HCT116 (cell line): ENCODE measurements around the gene LSM2. TPM values are rescaled to one million over a fixed set of nuclear protein-coding genes. Genes with fewer than 3 reads are reported as not detected.

ENCODE experiments used
- ATAC-seq: fragments of 200-7000 bp; cut with Tn5 transposase; 2 replicates; pipeline ENCODE4 v1.9.1; 2020; ENCODE audit warnings: mild to moderate bottlenecking, moderate library complexity
- BruUV-seq: library from RNA; stranded (reverse); fragments of 400-500 nt; replicated peaks from 2 replicates; lab custom pipeline; 2021; lab: Mats Ljungman, UMichigan
- CTCF ChIA-PET: fragments of 300-600 bp; sonication (Branson Sonifier 250); formaldehyde crosslinking; loops from one replicate; lab custom pipeline; 2021; ENCODE audit warnings: antibody characterized with exemption; lab: Charles Lee
- POLR2A ChIA-PET: fragments of 300-600, 350-600 bp; sonication (Branson Sonifier 250); formaldehyde crosslinking; loops from one replicate; lab custom pipeline; 2021; ENCODE audit warnings: antibody characterized with exemption; lab: Charles Lee
- RAD21 ChIA-PET, 2 experiments: fragments of 300-600 bp; sonication (Branson Sonifier 250); formaldehyde crosslinking; loops; one replicate each; lab custom pipeline; 2023; ENCODE audit warnings: low total read pairs in 2 of 2; ENCODE audit not compliant: uncharacterized antibody in 2 of 2, unreplicated experiment in 2 of 2, low non-redundant PET in 1 of 2; lab: Charles Lee
- DNase-seq: peaks from one replicate; pipeline ENCODE4 v3.0.0-alpha.2; 2010; ENCODE audit warnings: low read depth, low spot score
- H2AFZ ChIP-seq: fragments of 200-600 bp; shearing (Covaris generic), sonication (generic); 2 replicates; pipeline ENCODE4 v1.6.1; 2017; ENCODE audit warnings: low read depth, mixed run types, mixed read lengths, antibody characterized with exemption, low read length; ENCODE audit not compliant: poor library complexity, severe bottlenecking
- H3K27ac ChIP-seq: 2 replicates; pipeline ENCODE4 v1.5.1; 2012; ENCODE audit warnings: low read depth, low read length
- H3K27me3 ChIP-seq: fragments of 200-600 bp; sonication (generic); 2 replicates; pipeline ENCODE4 v1.6.1; 2016; ENCODE audit warnings: mixed run types, low read length, mixed read lengths; ENCODE audit not compliant: insufficient read depth
- H3K36me3 ChIP-seq, 2 experiments: fragments of 200-500 bp in 1 of 2; fragments of 200-600 bp in 1 of 2; sonication (Bioruptor generic) in 1 of 2; sonication (generic) in 1 of 2; 2 replicates each; pipeline versions ENCODE4 v1.5.1 to v1.6.1; 2014 to 2016; ENCODE audit warnings: low read length in 2 of 2, inconsistent platforms in 1 of 2, mixed read lengths in 1 of 2, mixed run types in 1 of 2; ENCODE audit not compliant: insufficient read depth in 2 of 2, control insufficient read depth in 1 of 2
- H3K4me1 ChIP-seq, 2 experiments: fragments of 200-600 bp in 1 of 2; sonication (generic) in 1 of 2; 2 replicates each; pipeline versions ENCODE4 v1.5.1 to v1.6.1; 2012 to 2017; ENCODE audit warnings: low read length in 2 of 2, inconsistent platforms in 1 of 2, mild to moderate bottlenecking in 1 of 2, mixed read lengths in 1 of 2, mixed run types in 1 of 2, moderate library complexity in 1 of 2; ENCODE audit not compliant: insufficient read depth in 2 of 2, control insufficient read depth in 1 of 2
- H3K4me2 ChIP-seq: fragments of 200-600 bp; sonication (generic); 2 replicates; pipeline ENCODE4 v1.6.1; 2017; ENCODE audit warnings: mixed run types, low read length, mixed read lengths
- H3K4me3 ChIP-seq, 2 experiments: fragments of 200-600 bp in 1 of 2; sonication (generic) in 1 of 2; replicated peaks in 1 of 2; 2 replicates each; pipeline ENCODE4 v1.5.1; 2011 to 2016; ENCODE audit warnings: low read length in 2 of 2, control low read depth in 1 of 2, low read depth in 1 of 2, mild to moderate bottlenecking in 1 of 2, mixed read lengths in 1 of 2, mixed run types in 1 of 2
- H3K79me2 ChIP-seq: fragments of 200-600 bp; sonication (generic); 2 replicates; pipeline ENCODE4 v1.6.1; 2017; ENCODE audit warnings: mild to moderate bottlenecking, mixed run types, low read length, moderate library complexity, mixed read lengths; ENCODE audit not compliant: insufficient read depth
- H3K9ac ChIP-seq: fragments of 200-600 bp; sonication (generic); 2 replicates; pipeline ENCODE4 v1.6.1; 2016; ENCODE audit warnings: low read length, mixed read lengths
- H3K9me2 ChIP-seq: fragments of 200-600 bp; sonication (generic), shearing (Covaris generic); 2 replicates; pipeline ENCODE4 v1.6.1; 2017; ENCODE audit warnings: mixed run types, mild to moderate bottlenecking, moderate library complexity; ENCODE audit not compliant: insufficient read depth
- H3K9me3 ChIP-seq, 2 experiments: fragments of 200-500 bp in 1 of 2; fragments of 200-600 bp in 1 of 2; sonication (Bioruptor generic) in 1 of 2; sonication (generic) in 1 of 2; 2 replicates each; pipeline ENCODE4 v1.6.1; 2014 to 2017; ENCODE audit warnings: low read length in 2 of 2, mixed read lengths in 2 of 2, inconsistent platforms in 1 of 2, low read depth in 1 of 2, mild to moderate bottlenecking in 1 of 2, mixed run types in 1 of 2, moderate library complexity in 1 of 2; ENCODE audit not compliant: control insufficient read depth in 1 of 2, insufficient read depth in 1 of 2
- H4K20me1 ChIP-seq: fragments of 200-600 bp; sonication (generic), shearing (Covaris generic); 2 replicates; pipeline ENCODE4 v1.6.1; 2017; ENCODE audit warnings: mixed run types, mild to moderate bottlenecking, moderate library complexity; ENCODE audit not compliant: insufficient read depth
- CBX3 ChIP-seq: IDR thresholded peaks from 2 replicates; pipeline ENCODE4 v1.6.1; 2012; ENCODE audit warnings: low read depth
- EGR1 ChIP-seq: IDR thresholded peaks from 2 replicates; pipeline ENCODE4 v1.6.1; 2012; ENCODE audit warnings: low read depth
- ELF1 ChIP-seq: IDR thresholded peaks from 2 replicates; pipeline ENCODE4 v1.6.1; 2012; ENCODE audit warnings: low read depth, borderline replicate concordance
- EZH2 ChIP-seq: fragments of 200-600 bp; sonication (generic); IDR thresholded peaks from 2 replicates; pipeline ENCODE4 v1.6.1; 2017; ENCODE audit warnings: antibody characterized with exemption, mixed run types
- FOSL1 ChIP-seq: IDR thresholded peaks from 2 replicates; pipeline ENCODE4 v1.6.1; 2012; ENCODE audit warnings: low read depth
- POLR2A ChIP-seq: IDR thresholded peaks from 2 replicates; pipeline ENCODE4 v1.7.0; 2011; ENCODE audit warnings: borderline replicate concordance; ENCODE audit not compliant: insufficient read depth, insufficient read length; ENCODE audit errors: extremely low read depth
- POLR2AphosphoS5 ChIP-seq: IDR thresholded peaks from 2 replicates; pipeline ENCODE4 v1.6.1; 2011; ENCODE audit warnings: mild to moderate bottlenecking, low read depth, low read length, moderate library complexity
- RAD21 ChIP-seq: IDR thresholded peaks from 2 replicates; pipeline ENCODE4 v1.6.1; 2012; ENCODE audit warnings: low read depth, mild to moderate bottlenecking
- SIN3A ChIP-seq: IDR thresholded peaks from 2 replicates; pipeline ENCODE4 v1.6.1; 2012; ENCODE audit warnings: low read depth
- SP1 ChIP-seq: IDR thresholded peaks from 2 replicates; pipeline ENCODE4 v1.6.1; 2012; ENCODE audit warnings: low read depth
- TCF7L2 ChIP-seq: IDR thresholded peaks from 2 replicates; pipeline ENCODE4 v1.7.0; 2011; ENCODE audit warnings: borderline replicate concordance, inconsistent platforms; ENCODE audit not compliant: insufficient read depth, insufficient read length; ENCODE audit errors: extremely low read depth
- YY1 ChIP-seq: IDR thresholded peaks from 2 replicates; pipeline ENCODE4 v1.6.1; 2011; ENCODE audit warnings: low read length, low read depth, moderate library complexity, mild to moderate bottlenecking; ENCODE audit not compliant: insufficient replicate concordance; ENCODE audit errors: extremely low read depth
- ZFX ChIP-seq: fragments of 450-650 bp; IDR thresholded peaks from 2 replicates; pipeline ENCODE4 v1.6.1; 2017
- ZNF274 ChIP-seq: fragments of 200-500 bp; sonication (Bioruptor generic); IDR thresholded peaks from 2 replicates; pipeline ENCODE4 v1.6.1; 2014; ENCODE audit warnings: mild to moderate bottlenecking, low read depth, low read length, inconsistent platforms
- intact Hi-C: fragments of 100-400 bp; cut with micrococcal nuclease; formaldehyde crosslinking; loops from 2 replicates; pipeline ENCODE4 v1.10.0; 2022
- total RNA-seq: library from RNA; stranded (reverse); gene quantifications from one replicate; pipeline ENCODE4 v1.2.1, GENCODE V29; 2021; ENCODE audit not compliant: unreplicated experiment
- TF ChIP-seq, protein P1 (sequence below): IDR thresholded peaks from 2 replicates; pipeline ENCODE4 v1.6.1; 2012
- TF ChIP-seq, protein P2 (sequence below), 3 experiments: fragments of 200-600 bp in 1 of 3; sonication (generic) in 1 of 3; IDR thresholded peaks in 2 of 3; conservative IDR thresholded peaks in 1 of 3; 2 replicates each; pipeline ENCODE4 v1.5.1; 2012 to 2017; ENCODE audit warnings: low read depth in 2 of 3, low read length in 2 of 3, antibody characterized with exemption in 1 of 3, borderline replicate concordance in 1 of 3, control low read depth in 1 of 3, mild to moderate bottlenecking in 1 of 3, mixed read lengths in 1 of 3, mixed run types in 1 of 3, moderate library complexity in 1 of 3; ENCODE audit not compliant: insufficient read depth in 1 of 3
- TF ChIP-seq, protein P3 (sequence below): IDR thresholded peaks from 2 replicates; pipeline ENCODE4 v1.6.1; 2012; ENCODE audit warnings: low read depth
- TF ChIP-seq, protein P4 (sequence below): IDR thresholded peaks from 2 replicates; pipeline ENCODE4 v1.6.1; 2012

LSM2 gene
- total RNA-seq, 1 experiment from 2014 or later, result 89.7 TPM

DNA sequence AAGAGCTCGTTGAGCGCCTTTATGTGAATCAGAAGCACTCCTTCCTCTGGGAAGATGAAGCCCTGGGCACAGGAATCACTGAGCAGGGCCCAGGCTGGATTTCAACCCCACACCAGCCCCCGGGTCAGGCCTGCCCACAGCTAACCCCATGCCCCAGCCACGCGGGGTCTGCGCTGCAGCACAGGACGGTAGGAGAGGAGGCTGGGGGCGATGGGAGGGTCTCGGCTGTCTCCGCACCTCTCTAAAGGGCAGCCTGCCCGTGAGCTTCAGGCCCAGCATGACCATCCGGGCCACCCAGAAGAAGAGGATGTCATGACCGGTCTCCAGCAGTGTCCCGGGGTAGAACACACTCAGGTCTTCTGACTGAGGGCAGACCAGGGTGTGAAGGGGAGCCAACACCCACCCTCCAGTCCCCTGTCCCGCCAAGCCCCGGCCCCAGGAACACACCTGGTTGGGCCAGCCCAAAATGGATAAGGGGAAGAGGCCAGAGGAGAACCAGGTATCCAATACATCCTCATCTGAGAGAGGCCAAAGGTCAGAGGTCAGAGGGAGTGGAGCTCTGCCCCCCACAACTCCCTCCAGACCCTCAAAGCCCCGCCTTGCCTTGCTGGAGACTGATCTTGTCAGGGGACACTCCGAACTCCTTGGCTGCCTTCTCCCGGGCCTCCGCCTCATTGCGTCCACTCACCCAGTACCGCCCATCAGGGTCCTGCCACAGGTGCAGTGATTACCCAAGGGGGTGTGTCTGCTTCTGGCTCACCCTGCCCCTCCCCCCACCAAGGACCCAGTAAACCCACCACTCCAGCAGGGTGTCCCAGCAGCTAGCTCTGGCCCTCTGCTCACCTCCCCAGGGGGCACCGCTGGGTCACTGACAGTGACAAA is 25.3 kb downstream of the LSM2 start (continued):
- TF ChIP-seq EZH2, result no peak
- TF ChIP-seq, all 23 proteins: peak for 0

DNA sequence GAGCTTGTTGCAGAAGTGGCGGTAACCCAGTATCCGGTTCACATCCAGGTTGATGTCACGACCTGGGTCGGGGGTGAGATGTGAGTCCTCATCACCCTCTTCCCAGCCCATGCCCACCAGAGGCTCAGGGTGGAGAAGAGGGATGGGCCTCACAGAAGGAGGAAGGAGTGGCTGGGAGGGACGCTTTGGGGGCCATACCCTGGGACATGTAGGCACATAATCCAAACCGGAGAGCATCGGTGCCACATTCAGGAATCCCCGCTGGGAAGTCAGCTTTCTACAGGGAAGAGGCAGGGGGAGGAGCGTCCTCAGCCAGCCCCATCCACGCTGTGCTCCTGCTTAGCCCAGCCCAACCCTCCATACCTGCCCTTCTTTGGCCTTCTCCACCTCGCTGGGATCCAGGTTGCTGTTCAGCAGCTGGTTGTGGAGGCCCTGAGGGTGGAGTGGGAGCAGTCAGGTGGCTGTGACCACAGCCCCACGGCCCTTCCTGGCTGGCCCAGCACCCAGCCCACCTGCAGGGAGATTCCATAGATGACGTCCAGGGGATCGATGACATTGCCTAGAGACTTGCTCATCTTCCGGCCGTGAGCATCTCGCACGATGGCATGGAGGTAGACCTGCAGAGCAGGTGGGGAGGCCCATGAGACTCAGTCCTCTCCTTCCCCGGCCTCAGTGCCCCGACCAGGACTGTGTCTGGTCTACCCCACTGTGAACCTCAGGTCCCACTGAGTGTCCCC is 26.1 kb downstream of the LSM2 start:
- no peaks in the 10 kb centered on the region for H4K20me1 ChIP-seq
- no peaks in the 10 kb centered on the region for H3K27me3 ChIP-seq
- CTCF ChIA-PET, result no interaction called here
- BruUV-seq, result no TSS peak
- RAD21 ChIA-PET, result no interaction called here
- DNase-seq (no peak), ATAC-seq (no peak)
- H3K4me2 ChIP-seq, result no peak overlapping the region
- peaks cover 23 to 29% of the 10 kb centered on the region in 2 experiments for H3K4me1 ChIP-seq
- no peak overlapping the region for H2AFZ ChIP-seq
- no peaks in the 10 kb centered on the region for H3K9me3 ChIP-seq
- no peak overlapping the region for H3K4me3 ChIP-seq
- POLR2A ChIA-PET, result interaction anchor here (0.8 kb wide), 1 partner anchor 47 kb away, joined by 3 read pairs; the partner anchor contains the start of gene HSPA1B
- intact Hi-C loops, result no loop called here
- no peaks in the 10 kb centered on the region; the same call in 1 of the 2 replicates for H3K79me2 ChIP-seq
- H3K27ac ChIP-seq, result no peak overlapping the region; the same call in 1 of the 2 replicates
- H3K36me3 ChIP-seq, result peaks cover 27 to 57% of the 10 kb centered on the region in 2 experiments
- no peak overlapping the region for H3K9ac ChIP-seq
- no peaks in the 10 kb centered on the region for H3K9me2 ChIP-seq
- TF ChIP-seq SP1 (no peak), SIN3A (no peak), ZNF274 (no peak), ELF1 (no peak), POLR2AphosphoS5 (no peak), FOSL1 (no peak), EGR1 (no peak), EZH2 (no peak), POLR2A (no peak), RAD21 (no peak), ZFX (no peak), YY1 (no peak), TCF7L2 (no peak), CBX3 (no peak)
- TF ChIP-seq, protein P1, sequence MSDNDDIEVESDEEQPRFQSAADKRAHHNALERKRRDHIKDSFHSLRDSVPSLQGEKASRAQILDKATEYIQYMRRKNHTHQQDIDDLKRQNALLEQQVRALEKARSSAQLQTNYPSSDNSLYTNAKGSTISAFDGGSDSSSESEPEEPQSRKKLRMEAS, result no peak
- TF ChIP-seq, protein P2, sequence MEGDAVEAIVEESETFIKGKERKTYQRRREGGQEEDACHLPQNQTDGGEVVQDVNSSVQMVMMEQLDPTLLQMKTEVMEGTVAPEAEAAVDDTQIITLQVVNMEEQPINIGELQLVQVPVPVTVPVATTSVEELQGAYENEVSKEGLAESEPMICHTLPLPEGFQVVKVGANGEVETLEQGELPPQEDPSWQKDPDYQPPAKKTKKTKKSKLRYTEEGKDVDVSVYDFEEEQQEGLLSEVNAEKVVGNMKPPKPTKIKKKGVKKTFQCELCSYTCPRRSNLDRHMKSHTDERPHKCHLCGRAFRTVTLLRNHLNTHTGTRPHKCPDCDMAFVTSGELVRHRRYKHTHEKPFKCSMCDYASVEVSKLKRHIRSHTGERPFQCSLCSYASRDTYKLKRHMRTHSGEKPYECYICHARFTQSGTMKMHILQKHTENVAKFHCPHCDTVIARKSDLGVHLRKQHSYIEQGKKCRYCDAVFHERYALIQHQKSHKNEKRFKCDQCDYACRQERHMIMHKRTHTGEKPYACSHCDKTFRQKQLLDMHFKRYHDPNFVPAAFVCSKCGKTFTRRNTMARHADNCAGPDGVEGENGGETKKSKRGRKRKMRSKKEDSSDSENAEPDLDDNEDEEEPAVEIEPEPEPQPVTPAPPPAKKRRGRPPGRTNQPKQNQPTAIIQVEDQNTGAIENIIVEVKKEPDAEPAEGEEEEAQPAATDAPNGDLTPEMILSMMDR (IDR thresholded peaks at IDR 0.05 in 2 of 3, conservative IDR thresholded peaks at IDR 0.05 in 1 of 3; ENCODE audit: borderline replicate concordance in 1 of 3, insufficient read depth in 1 of 3, low read depth in 2 of 3, low read length in 2 of 3), result no peak
- TF ChIP-seq, protein P3, sequence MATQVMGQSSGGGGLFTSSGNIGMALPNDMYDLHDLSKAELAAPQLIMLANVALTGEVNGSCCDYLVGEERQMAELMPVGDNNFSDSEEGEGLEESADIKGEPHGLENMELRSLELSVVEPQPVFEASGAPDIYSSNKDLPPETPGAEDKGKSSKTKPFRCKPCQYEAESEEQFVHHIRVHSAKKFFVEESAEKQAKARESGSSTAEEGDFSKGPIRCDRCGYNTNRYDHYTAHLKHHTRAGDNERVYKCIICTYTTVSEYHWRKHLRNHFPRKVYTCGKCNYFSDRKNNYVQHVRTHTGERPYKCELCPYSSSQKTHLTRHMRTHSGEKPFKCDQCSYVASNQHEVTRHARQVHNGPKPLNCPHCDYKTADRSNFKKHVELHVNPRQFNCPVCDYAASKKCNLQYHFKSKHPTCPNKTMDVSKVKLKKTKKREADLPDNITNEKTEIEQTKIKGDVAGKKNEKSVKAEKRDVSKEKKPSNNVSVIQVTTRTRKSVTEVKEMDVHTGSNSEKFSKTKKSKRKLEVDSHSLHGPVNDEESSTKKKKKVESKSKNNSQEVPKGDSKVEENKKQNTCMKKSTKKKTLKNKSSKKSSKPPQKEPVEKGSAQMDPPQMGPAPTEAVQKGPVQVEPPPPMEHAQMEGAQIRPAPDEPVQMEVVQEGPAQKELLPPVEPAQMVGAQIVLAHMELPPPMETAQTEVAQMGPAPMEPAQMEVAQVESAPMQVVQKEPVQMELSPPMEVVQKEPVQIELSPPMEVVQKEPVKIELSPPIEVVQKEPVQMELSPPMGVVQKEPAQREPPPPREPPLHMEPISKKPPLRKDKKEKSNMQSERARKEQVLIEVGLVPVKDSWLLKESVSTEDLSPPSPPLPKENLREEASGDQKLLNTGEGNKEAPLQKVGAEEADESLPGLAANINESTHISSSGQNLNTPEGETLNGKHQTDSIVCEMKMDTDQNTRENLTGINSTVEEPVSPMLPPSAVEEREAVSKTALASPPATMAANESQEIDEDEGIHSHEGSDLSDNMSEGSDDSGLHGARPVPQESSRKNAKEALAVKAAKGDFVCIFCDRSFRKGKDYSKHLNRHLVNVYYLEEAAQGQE, result no peak
- TF ChIP-seq, protein P4, sequence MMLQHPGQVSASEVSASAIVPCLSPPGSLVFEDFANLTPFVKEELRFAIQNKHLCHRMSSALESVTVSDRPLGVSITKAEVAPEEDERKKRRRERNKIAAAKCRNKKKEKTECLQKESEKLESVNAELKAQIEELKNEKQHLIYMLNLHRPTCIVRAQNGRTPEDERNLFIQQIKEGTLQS, result no peak
